SK-N-SH (cell line): Measurements from ENCODE around the gene DDX28. TPM values are rescaled to one million over a fixed set of nuclear protein-coding genes. Genes with fewer than 3 reads are reported as not detected.

ENCODE experiments used
- CTCF ChIA-PET: fragments of 300-600, 350-600 bp; formaldehyde crosslinking; extraction: SDS; loops from one replicate; lab custom pipeline; 2021; lab: Yijun Ruan, JAX
- POLR2A ChIA-PET: fragments of 350-600 bp; sonication (Branson Sonifier 250); formaldehyde crosslinking; extraction: SDS; loops from one replicate; lab custom pipeline; 2020; ENCODE audit warnings: antibody characterized with exemption, inconsistent platforms; lab: Yijun Ruan, JAX
- DNase-seq: peaks from one replicate; pipeline ENCODE4 v3.0.0; 2012
- H2AFZ ChIP-seq: fragments of 200-600 bp; sonication (generic); 2 replicates; pipeline ENCODE4 v1.8.1; 2016; ENCODE audit warnings: antibody characterized with exemption, mild to moderate bottlenecking, low read depth
- H3F3A ChIP-seq: fragments of 200-600 bp; sonication (generic); replicated peaks from 2 replicates; pipeline ENCODE3; 2016; ENCODE audit warnings: antibody characterized with exemption, mild to moderate bottlenecking; ENCODE audit not compliant: insufficient read depth
- H3K27ac ChIP-seq, 2 experiments: fragments of 200-500 bp in 1 of 2; fragments of 200-600 bp in 1 of 2; sonication (Bioruptor generic) in 1 of 2; sonication (generic), shearing (Covaris generic) in 1 of 2; 2 replicates each; pipeline versions ENCODE4 v1.5.1 to v1.6.1; 2014 to 2016; ENCODE audit warnings: low read depth in 2 of 2, inconsistent platforms in 1 of 2, low read length in 1 of 2, mild to moderate bottlenecking in 1 of 2, mixed read lengths in 1 of 2
- H3K27me3 ChIP-seq: fragments of 200-600 bp; sonication (generic), shearing (Covaris generic); 2 replicates; pipeline ENCODE4 v1.6.1; 2016; ENCODE audit warnings: mixed run types; ENCODE audit not compliant: insufficient read depth
- H3K36me3 ChIP-seq, 2 experiments: fragments of 200-500 bp in 1 of 2; fragments of 200-600 bp in 1 of 2; sonication (Bioruptor generic) in 1 of 2; sonication (generic) in 1 of 2; replicated peaks in 1 of 2; 2 replicates each; pipeline versions ENCODE3 to v1.5.1; 2014 to 2016; ENCODE audit warnings: low read length in 1 of 2, mild to moderate bottlenecking in 1 of 2; ENCODE audit not compliant: insufficient read depth in 2 of 2, control insufficient read depth in 1 of 2
- H3K4me1 ChIP-seq, 2 experiments: fragments of 200-500 bp in 1 of 2; fragments of 200-600 bp in 1 of 2; sonication (Bioruptor generic) in 1 of 2; sonication (generic), shearing (Covaris generic) in 1 of 2; 2 replicates each; pipeline versions ENCODE4 v1.5.1 to v1.6.1; 2014 to 2016; ENCODE audit warnings: low read depth in 1 of 2, low read length in 1 of 2, mixed run types in 1 of 2; ENCODE audit not compliant: insufficient read depth in 2 of 2, control insufficient read depth in 1 of 2
- H3K4me2 ChIP-seq: fragments of 200-600 bp; sonication (generic), shearing (Covaris generic); 2 replicates; pipeline ENCODE4 v1.6.1; 2017; ENCODE audit warnings: mixed run types
- H3K4me3 ChIP-seq, 2 experiments: fragments of 200-500 bp in 1 of 2; fragments of 200-600 bp in 1 of 2; sonication (Bioruptor generic) in 1 of 2; sonication (generic), shearing (Covaris generic) in 1 of 2; 2 replicates each; pipeline versions ENCODE4 v1.5.1 to v1.8.1; 2014 to 2016; ENCODE audit warnings: low read depth in 2 of 2, inconsistent platforms in 1 of 2, low read length in 1 of 2, mild to moderate bottlenecking in 1 of 2, mixed read lengths in 1 of 2, moderate library complexity in 1 of 2
- H3K79me2 ChIP-seq: fragments of 200-600 bp; sonication (generic); 2 replicates; pipeline ENCODE4 v1.8.1; 2017; ENCODE audit warnings: mild to moderate bottlenecking; ENCODE audit not compliant: insufficient read depth
- H3K9ac ChIP-seq: fragments of 200-600 bp; sonication (generic); 2 replicates; pipeline ENCODE4 v1.6.1; 2017; ENCODE audit warnings: mixed run types
- H3K9me2 ChIP-seq: fragments of 200-600 bp; sonication (generic); 2 replicates; pipeline ENCODE4 v1.6.1; 2017; ENCODE audit warnings: mixed run types
- H3K9me3 ChIP-seq: fragments of 200-600 bp; sonication (generic); 2 replicates; pipeline ENCODE4 v1.6.1; 2017; ENCODE audit warnings: mixed run types, mild to moderate bottlenecking, moderate library complexity
- H4K20me1 ChIP-seq: fragments of 200-600 bp; sonication (generic); 2 replicates; pipeline ENCODE4 v1.6.1; 2017; ENCODE audit warnings: mild to moderate bottlenecking, mixed run types; ENCODE audit not compliant: insufficient read depth
- CTCF ChIP-seq: fragments of 200-600 bp; sonication (generic); IDR thresholded peaks from 2 replicates; pipeline ENCODE4 v1.6.1; 2017; ENCODE audit warnings: antibody characterized with exemption, mild to moderate bottlenecking, moderate library complexity
- EP300 ChIP-seq, 2 experiments: IDR thresholded peaks; 2 replicates each; pipeline versions ENCODE4 v1.4.0 to v1.6.1; 2012; ENCODE audit warnings: borderline replicate concordance in 1 of 2, low read depth in 1 of 2, low read length in 1 of 2
- GABPA ChIP-seq: IDR thresholded peaks from 2 replicates; pipeline ENCODE4 v1.4.0; 2012; ENCODE audit warnings: low read depth, mild to moderate bottlenecking
- MAX ChIP-seq: IDR thresholded peaks from 2 replicates; pipeline ENCODE4 v1.4.0; 2012; ENCODE audit warnings: low read depth
- NFIC ChIP-seq: IDR thresholded peaks from 2 replicates; pipeline ENCODE4 v1.4.0; 2012; ENCODE audit warnings: borderline replicate concordance
- NRF1 ChIP-seq: IDR thresholded peaks from 2 replicates; pipeline ENCODE4 v1.6.1; 2012; ENCODE audit warnings: low read depth, mild to moderate bottlenecking, low read length
- RFX5 ChIP-seq: IDR thresholded peaks from 2 replicates; pipeline ENCODE4 v1.6.1; 2012; ENCODE audit warnings: mild to moderate bottlenecking, improper control_type of control experiment, low read length
- RXRA ChIP-seq: IDR thresholded peaks from 2 replicates; pipeline ENCODE4 v1.4.0; 2012; ENCODE audit warnings: low read depth, mild to moderate bottlenecking, borderline replicate concordance
- SIN3A ChIP-seq: IDR thresholded peaks from 2 replicates; pipeline ENCODE4 v1.6.1; 2012; ENCODE audit warnings: low read depth, mild to moderate bottlenecking, low read length, moderate library complexity, borderline replicate concordance
- TCF12 ChIP-seq: IDR thresholded peaks from 2 replicates; pipeline ENCODE4 v1.4.0; 2012
- USF1 ChIP-seq: IDR thresholded peaks from 2 replicates; pipeline ENCODE4 v1.4.0; 2012; ENCODE audit warnings: low read depth, borderline replicate concordance
- polyA plus RNA-seq, 3 experiments: library from polyadenylated mRNA; depleted of rRNA; stranded (reverse); fragments of >200 nt; gene quantifications; 2 replicates each; pipeline ENCODE4 v1.2.3, GENCODE V29; 2012
- TF ChIP-seq, protein P1 (sequence below): fragments of 150-350 bp; IDR thresholded peaks from 2 replicates; pipeline ENCODE4 v1.6.1; 2016; ENCODE audit warnings: mild to moderate bottlenecking, low read depth, low read length

Gene DDX28
- polyA plus RNA-seq, 1 of the 3 experiments (the other 2 are of a cell fraction): 10.8 TPM

- peaks cover 0 to 8% of the 10 kb centered on the region in 2 experiments; a peak in 2 of 4 replicates for H3K4me1 ChIP-seq
- ChIA-PET CTCF (interaction anchor here (3.3 kb wide), 1 partner anchor 19 kb away, joined by 10 read pairs; no protein-coding TSS in a partner anchor), POLR2A (no interaction called here)
Observed at GRCh38 chr16:68059804-68060203, 36.8 kb upstream of the DDX28 start.

More at GRCh38 chr16:68059804-68060203, 36.8 kb upstream of the DDX28 start:
- H3K9ac ChIP-seq: no peak overlapping the region
- TF ChIP-seq GABPA (no peak), SIN3A (no peak), MAX (no peak), NRF1 (no peak), RXRA (no peak), USF1 (no peak), RFX5 (no peak), NFIC (no peak), TCF12 (no peak), EP300 (IDR thresholded peaks at IDR 0.05; ENCODE audit: borderline replicate concordance in 1 of 2, low read depth in 1 of 2, low read length in 1 of 2) (no peak), CTCF (no peak)
- TF ChIP-seq, protein P1, sequence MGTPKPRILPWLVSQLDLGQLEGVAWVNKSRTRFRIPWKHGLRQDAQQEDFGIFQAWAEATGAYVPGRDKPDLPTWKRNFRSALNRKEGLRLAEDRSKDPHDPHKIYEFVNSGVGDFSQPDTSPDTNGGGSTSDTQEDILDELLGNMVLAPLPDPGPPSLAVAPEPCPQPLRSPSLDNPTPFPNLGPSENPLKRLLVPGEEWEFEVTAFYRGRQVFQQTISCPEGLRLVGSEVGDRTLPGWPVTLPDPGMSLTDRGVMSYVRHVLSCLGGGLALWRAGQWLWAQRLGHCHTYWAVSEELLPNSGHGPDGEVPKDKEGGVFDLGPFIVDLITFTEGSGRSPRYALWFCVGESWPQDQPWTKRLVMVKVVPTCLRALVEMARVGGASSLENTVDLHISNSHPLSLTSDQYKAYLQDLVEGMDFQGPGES: no peak
- no peaks in the 10 kb centered on the region for H3K9me3 ChIP-seq
- no peak overlapping the region for H3K4me3 ChIP-seq
- no peaks in the 10 kb centered on the region for H3K79me2 ChIP-seq
- H3K27ac ChIP-seq: no peak overlapping the region
- peaks cover 7 to 13% of the 10 kb centered on the region in 2 experiments for H3K36me3 ChIP-seq
- 0 out of 2 replicates have a peak, but pooled peaks cover under 1% of the 10 kb centered on the region for H4K20me1 ChIP-seq
- no peaks in the 10 kb centered on the region for H3K27me3 ChIP-seq
- peaks cover 17% of the 10 kb centered on the region for H3F3A ChIP-seq
- H3K9me2 ChIP-seq: no peaks in the 10 kb centered on the region
- DNase-seq: no peak
- H2AFZ ChIP-seq: no peak overlapping the region
- no peak overlapping the region for H3K4me2 ChIP-seq
